GM19351 (cell line): ENCODE results near the gene UBE2J2.

ENCODE experiments used
- ATAC-seq: cut with Tn5 transposase; IDR thresholded peaks from one replicate; pipeline ENCODE4 v1.9.1; 2021; ENCODE audit warnings: mild to moderate bottlenecking, moderate library complexity; ENCODE audit not compliant: unreplicated experiment

Gene UBE2J2

GRCh38 chr1:1242461-1243265 is 31.0 kb downstream of the UBE2J2 start:
- ATAC-seq = no peak

GRCh38 chr1:1241588-1242219 is 31.9 kb downstream of the UBE2J2 start:
- no peak for ATAC-seq

GRCh38 chr1:1240822-1241587 is 32.6 kb downstream of the UBE2J2 start:
- no peak for ATAC-seq

GRCh38 chr1:1240348-1240732 is 33.3 kb downstream of the UBE2J2 start:
- ATAC-seq = no peak

GRCh38 chr1:1239614-1240347 is 33.9 kb downstream of the UBE2J2 start:
- no peak for ATAC-seq

- no peak for ATAC-seq
Observed at GRCh38 chr1:1239227-1239613, 34.4 kb downstream of the UBE2J2 start.

- no peak for ATAC-seq
Observed at GRCh38 chr1:1238702-1239178, 34.9 kb downstream of the UBE2J2 start.

GRCh38 chr1:1237874-1238701 is 35.6 kb downstream of the UBE2J2 start:
- no peak for ATAC-seq

- ATAC-seq = no peak
Observed at GRCh38 chr1:1236945-1237873, 36.4 kb downstream of the UBE2J2 start.

- no peak for ATAC-seq
Observed at GRCh38 chr1:1236176-1236763, 37.4 kb downstream of the UBE2J2 start.

GRCh38 chr1:1235016-1235744 is 38.5 kb downstream of the UBE2J2 start:
- ATAC-seq = no peak

- ATAC-seq = no peak
Observed at GRCh38 chr1:1234180-1234808, 39.4 kb downstream of the UBE2J2 start.

- ATAC-seq = no peak
Observed at GRCh38 chr1:1233567-1233892, 40.1 kb downstream of the UBE2J2 start.

GRCh38 chr1:1232796-1233566 is 40.7 kb downstream of the UBE2J2 start:
- no peak for ATAC-seq

GRCh38 chr1:1232208-1232795 is 41.4 kb downstream of the UBE2J2 start, which contains the start of gene B3GALT6:
Gene B3GALT6, plus strand, starts transcription at chr1:1232237. Its CDS starts 42 bp downstream, at chr1:1232279.
- ATAC-seq = no peak
